ENCODE results near the gene TMEM218. TPM values are rescaled to one million over a fixed set of nuclear protein-coding genes. Genes with fewer than 3 reads are reported as not detected.

Gene TMEM218
- total RNA-seq, 1 experiment from 2014 or later: 17.9 TPM

DNA sequence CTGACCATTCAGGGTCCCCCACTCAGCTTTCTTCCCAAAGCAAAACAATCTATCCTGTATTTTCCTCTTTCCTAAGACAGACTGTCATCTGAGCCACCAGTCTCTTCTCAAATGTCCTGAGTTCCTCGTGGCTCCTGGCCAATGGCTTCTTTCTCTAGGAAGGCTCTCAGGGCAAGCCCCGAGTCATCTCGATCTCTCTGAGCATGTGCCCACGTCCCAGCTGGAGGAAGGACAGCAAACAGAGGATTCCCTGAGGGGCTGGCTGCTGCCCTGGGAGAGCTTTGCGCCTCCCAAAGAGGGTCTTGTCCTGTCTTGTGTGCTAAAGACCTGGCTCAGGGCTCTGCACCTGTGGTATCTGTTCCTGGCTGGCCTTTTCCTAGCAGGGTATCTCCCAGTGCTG, 40.0 kb downstream of the TMEM218 start:
- RAD21 ChIA-PET (ENCODE audit: low non-redundant PET in 1 of 2, low total read pairs in 2 of 2, uncharacterized antibody in 2 of 2, unreplicated experiment in 2 of 2): no interaction called here
- no peaks in the 10 kb centered on the region for H3K79me2 ChIP-seq (ENCODE audit: insufficient read depth, low read length)
- TF ChIP-seq POLR2AphosphoS5 (IDR thresholded peaks at IDR 0.05; ENCODE audit: low read depth, low read length): no peak
- TF ChIP-seq EZH2 (IDR thresholded peaks at IDR 0.05): no peak
- no peak for TF ChIP-seq CEBPB (IDR thresholded peaks at IDR 0.05; ENCODE audit: low read depth)
- no peak for TF ChIP-seq POLR2A (IDR thresholded peaks at IDR 0.05; ENCODE audit: borderline replicate concordance, extremely low read depth, insufficient read depth, insufficient read length)
- no peak for TF ChIP-seq CBX3 (IDR thresholded peaks at IDR 0.05; ENCODE audit: low read depth)
- no peak for TF ChIP-seq TCF7L2 (IDR thresholded peaks at IDR 0.05; ENCODE audit: borderline replicate concordance, extremely low read depth, insufficient read depth, insufficient read length)
- TF ChIP-seq EZH2phosphoT487 (IDR thresholded peaks at IDR 0.05; ENCODE audit: borderline replicate concordance): no peak
- TF ChIP-seq, protein P1, sequence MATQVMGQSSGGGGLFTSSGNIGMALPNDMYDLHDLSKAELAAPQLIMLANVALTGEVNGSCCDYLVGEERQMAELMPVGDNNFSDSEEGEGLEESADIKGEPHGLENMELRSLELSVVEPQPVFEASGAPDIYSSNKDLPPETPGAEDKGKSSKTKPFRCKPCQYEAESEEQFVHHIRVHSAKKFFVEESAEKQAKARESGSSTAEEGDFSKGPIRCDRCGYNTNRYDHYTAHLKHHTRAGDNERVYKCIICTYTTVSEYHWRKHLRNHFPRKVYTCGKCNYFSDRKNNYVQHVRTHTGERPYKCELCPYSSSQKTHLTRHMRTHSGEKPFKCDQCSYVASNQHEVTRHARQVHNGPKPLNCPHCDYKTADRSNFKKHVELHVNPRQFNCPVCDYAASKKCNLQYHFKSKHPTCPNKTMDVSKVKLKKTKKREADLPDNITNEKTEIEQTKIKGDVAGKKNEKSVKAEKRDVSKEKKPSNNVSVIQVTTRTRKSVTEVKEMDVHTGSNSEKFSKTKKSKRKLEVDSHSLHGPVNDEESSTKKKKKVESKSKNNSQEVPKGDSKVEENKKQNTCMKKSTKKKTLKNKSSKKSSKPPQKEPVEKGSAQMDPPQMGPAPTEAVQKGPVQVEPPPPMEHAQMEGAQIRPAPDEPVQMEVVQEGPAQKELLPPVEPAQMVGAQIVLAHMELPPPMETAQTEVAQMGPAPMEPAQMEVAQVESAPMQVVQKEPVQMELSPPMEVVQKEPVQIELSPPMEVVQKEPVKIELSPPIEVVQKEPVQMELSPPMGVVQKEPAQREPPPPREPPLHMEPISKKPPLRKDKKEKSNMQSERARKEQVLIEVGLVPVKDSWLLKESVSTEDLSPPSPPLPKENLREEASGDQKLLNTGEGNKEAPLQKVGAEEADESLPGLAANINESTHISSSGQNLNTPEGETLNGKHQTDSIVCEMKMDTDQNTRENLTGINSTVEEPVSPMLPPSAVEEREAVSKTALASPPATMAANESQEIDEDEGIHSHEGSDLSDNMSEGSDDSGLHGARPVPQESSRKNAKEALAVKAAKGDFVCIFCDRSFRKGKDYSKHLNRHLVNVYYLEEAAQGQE (IDR thresholded peaks at IDR 0.05; ENCODE audit: low read depth): no peak
- H3K4me2 ChIP-seq (ENCODE audit: low read length): peak overlapping the region; percentile 72
- POLR2A ChIA-PET: interaction anchor here (1.8 kb wide), 1 partner anchor 40 kb away, joined by 4 read pairs; the partner anchor contains the start of gene TMEM218
- intact Hi-C loops (cut with micrococcal nuclease): no loop called here
- H3K4me1 ChIP-seq (ENCODE audit: control insufficient read depth in 1 of 2, insufficient read depth in 2 of 2, low read length in 2 of 2): peaks cover 20 to 45% of the 10 kb centered on the region in 2 experiments
- no TSS peak for BruUV-seq (replicated peaks)
- peak overlapping the region; percentile 6; the same call in 1 of the 2 replicates for H3K27ac ChIP-seq (ENCODE audit: low read depth, low read length)
- no peaks in the 10 kb centered on the region for H3K36me3 ChIP-seq (ENCODE audit: control insufficient read depth in 1 of 2, insufficient read depth in 2 of 2, low read length in 2 of 2)
- no peak for ATAC-seq
- peak overlapping the region; percentile 37 for H3K9ac ChIP-seq (ENCODE audit: low read length)
- no peak for DNase-seq (ENCODE audit: low read depth, low spot score)
- no peaks in the 10 kb centered on the region for H3K27me3 ChIP-seq (ENCODE audit: insufficient read depth, low read length)
- H2AFZ ChIP-seq (ENCODE audit: low read depth, low read length, poor library complexity, severe bottlenecking): no peak overlapping the region
- H3K4me3 ChIP-seq (replicated peaks in 1 of 2; ENCODE audit: low read depth in 1 of 2, low read length in 2 of 2): peak overlapping the region in 1 of 2 experiments; percentile 37; a peak in 1 of 4 replicates
- no peaks in the 10 kb centered on the region for H3K9me2 ChIP-seq (ENCODE audit: insufficient read depth)
- H4K20me1 ChIP-seq (ENCODE audit: insufficient read depth): no peaks in the 10 kb centered on the region
- H3K9me3 ChIP-seq (ENCODE audit: control insufficient read depth in 1 of 2, insufficient read depth in 1 of 2, low read depth in 1 of 2, low read length in 2 of 2): no peaks in the 10 kb centered on the region
- CTCF ChIA-PET: no interaction called here

All from HCT116 (cell line).